HG02678 (cell line): ENCODE results near the gene PARM1.

Experiments
- ATAC-seq: cut with Tn5 transposase; IDR thresholded peaks from one replicate; pipeline ENCODE4 v1.9.1; 2021; ENCODE audit warnings: mild to moderate bottlenecking, moderate library complexity; ENCODE audit not compliant: unreplicated experiment

Gene PARM1, protein sequence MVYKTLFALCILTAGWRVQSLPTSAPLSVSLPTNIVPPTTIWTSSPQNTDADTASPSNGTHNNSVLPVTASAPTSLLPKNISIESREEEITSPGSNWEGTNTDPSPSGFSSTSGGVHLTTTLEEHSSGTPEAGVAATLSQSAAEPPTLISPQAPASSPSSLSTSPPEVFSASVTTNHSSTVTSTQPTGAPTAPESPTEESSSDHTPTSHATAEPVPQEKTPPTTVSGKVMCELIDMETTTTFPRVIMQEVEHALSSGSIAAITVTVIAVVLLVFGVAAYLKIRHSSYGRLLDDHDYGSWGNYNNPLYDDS

DNA sequence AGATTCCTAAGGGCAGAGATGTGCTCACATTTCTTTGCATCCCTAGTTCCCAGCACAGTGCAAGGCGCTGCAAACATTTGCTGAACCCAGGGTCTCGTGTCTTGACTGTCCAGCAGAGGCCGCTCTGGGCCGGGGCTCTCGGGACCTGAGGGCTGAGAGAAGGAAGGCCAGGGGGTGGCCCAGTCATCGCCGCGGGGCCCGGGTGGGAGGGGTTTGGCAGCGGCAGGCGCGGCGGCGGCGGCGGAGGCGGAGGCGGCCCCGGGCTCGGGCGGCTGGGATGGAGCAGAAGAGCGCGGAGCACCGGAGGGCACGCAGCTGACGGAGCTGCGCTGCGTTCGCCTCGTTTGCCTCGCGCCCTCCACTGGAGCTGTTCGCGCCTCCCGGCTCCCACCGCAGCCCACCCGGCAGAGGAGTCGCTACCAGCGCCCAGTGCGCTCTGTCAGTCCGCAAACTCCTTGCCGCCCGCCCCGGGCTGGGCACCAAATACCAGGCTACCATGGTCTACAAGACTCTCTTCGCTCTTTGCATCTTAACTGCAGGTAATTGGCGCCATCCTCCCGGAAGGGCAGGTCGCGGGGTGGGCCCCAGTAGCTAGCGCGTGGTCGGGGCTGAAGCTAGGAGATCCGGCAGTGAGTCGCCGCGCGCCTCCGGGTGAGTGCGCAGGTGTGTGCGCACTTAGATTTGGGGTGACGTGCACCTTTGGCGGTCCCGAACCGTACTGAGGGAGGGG lies at the start of gene PARM1:
Gene PARM1 (plus strand): TSS at position 285 of the 730 bp plus-strand sequence. CDS start 212 bp downstream, at position 497.
- ATAC-seq: peak; percentile 78

DNA sequence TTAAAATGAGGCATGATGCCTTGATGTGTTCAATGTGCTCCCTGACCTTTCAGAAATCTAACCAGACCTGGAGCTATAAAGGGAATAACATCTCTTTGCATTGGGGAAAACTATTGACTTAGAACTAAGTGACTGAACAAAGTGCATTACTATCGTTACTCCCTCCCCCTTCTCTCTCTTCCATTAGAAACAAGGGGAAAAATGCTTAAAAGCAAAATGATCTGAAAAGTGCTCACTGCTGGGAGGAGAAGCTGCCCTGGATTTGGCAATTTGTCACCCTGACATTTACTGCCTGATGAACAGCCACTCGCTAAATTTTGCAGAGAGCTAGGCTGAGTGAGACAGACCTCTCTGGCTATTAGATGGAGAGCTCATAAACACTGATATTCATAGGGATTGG lies 48.6 kb upstream of the PARM1 start:
- ATAC-seq: no peak

DNA sequence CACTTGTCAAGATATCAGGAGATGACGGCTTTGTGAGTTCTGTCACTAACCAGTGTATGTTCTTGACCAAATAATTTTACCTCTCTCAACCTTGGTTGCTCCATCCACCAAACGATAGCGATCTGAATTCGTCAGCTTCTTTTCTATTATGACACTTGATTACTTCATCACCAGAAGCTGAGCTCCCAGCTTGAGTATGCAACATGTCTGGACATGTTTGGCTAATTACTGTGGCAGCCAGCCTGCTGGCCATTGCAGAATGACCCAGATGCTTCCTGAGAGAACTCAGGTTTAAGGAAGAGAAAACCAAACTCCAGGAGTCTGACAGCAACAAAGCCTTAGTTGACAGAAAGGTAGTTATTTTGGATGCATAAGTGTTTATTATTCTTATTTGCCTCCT lies 46.4 kb upstream of the PARM1 start:
- no peak for ATAC-seq

DNA sequence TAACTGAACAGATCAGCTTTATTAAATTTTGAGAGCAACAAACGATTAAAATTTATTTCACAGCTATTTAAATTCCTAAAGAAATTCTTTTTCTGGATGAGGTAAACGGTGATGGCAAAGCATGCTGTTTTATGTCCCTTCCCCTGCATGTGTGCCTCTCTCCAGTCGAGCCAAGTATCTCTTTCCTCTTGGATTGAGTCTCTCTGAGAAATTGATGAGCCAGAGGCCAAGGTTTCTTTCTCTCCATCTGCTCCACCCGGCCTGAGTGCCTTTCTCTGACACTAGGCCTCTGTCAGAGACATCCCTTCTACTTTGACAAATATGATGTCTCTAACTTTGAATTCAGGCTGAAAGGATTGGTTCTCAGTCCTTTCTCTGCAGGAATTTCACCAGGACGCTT lies 42.6 kb upstream of the PARM1 start:
- no peak for ATAC-seq

DNA sequence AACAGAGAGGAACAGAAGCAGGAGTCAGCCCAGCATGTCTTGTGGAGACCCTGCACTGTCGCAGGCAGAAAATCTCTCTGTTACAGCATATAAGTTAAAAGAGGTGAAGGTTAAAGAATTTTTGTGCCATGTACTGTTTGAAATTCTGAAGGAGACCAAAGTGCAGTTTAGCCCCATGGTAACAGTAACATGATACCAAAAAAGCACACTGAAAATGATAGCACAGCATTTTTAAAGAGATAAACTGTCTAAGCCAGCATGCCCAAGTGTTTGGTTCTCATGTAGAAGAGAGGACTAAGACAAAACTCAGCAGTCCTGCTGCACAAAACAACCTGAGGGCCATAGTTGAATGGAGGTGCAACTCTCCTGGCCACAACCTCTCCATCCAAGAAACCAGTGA lies 41.9 kb upstream of the PARM1 start:
- ATAC-seq: no peak

DNA sequence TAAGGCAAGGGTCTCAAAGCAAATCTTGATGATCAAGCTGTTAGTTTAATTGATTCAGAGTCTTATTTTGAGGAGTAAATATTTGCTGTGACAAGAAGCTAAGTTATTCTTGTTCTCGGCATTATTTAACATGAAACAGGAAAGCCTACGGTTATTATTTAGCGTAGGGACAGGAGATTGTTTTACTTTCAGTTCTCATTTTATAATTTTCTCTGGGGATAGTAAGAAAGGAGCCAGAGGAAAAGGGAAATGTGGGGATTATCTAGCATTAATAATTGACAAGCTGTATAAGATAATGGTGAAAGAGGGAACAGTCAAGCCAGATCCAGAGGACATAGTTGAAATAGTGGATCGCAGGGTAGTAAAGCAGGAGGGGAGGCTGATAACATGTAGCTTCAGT lies 39.7 kb upstream of the PARM1 start:
- no peak for ATAC-seq

DNA sequence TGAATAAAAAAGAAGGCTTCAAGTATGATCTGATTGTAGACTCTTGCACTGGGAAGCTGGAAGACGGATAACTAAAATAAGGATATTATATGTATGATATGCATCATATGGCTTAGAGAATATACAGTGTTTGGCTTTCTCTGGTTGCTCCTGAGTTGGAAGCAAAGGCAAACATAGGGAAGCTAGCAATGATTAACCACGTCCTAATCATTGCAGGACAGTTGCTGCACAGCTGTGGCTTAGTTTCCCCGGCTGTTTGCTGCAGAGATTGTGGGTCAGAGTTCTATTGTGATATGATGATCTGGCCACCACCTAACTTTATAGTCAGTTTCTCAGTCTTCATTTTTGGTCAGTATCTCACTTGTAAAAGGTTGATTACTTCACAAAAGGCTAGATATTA lies 36.3 kb upstream of the PARM1 start:
- no peak for ATAC-seq

DNA sequence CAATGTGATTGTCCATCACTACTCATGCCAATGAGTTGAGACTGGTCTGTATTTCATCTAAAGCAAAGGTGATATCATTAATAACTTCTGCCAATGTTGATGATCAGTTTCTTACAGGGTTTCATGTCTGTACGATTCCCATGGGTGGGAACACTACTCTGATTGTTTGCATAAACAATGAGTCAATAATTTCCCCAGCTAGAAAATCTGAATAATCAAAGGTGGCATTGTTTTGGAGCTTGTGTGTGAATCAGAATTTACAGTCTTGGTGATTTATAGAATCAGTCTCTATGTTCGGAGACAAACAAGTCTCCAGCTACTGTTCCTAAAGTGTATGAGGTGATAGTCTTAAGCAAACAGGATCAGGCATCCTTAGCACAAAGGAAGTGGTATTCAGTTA lies 35.5 kb upstream of the PARM1 start:
- ATAC-seq: no peak

DNA sequence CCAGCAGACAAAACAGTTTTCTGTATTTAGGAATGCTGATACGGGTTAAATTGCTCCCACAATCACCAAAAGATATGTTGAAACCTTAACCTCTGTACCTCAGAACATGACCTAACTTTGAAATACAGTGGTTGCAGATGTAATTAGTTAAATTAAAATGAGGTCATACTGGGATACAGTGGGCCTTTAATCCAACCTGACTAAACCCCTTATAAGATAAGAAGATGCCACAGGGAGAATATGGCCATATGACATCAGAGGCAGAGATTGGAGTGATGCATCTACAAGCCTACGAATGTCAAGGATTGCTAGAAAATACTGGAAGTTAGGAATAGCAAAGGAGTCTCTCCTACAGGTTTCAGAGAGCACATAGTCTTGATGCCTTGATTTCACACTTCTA lies 32.1 kb upstream of the PARM1 start:
- no peak for ATAC-seq

DNA sequence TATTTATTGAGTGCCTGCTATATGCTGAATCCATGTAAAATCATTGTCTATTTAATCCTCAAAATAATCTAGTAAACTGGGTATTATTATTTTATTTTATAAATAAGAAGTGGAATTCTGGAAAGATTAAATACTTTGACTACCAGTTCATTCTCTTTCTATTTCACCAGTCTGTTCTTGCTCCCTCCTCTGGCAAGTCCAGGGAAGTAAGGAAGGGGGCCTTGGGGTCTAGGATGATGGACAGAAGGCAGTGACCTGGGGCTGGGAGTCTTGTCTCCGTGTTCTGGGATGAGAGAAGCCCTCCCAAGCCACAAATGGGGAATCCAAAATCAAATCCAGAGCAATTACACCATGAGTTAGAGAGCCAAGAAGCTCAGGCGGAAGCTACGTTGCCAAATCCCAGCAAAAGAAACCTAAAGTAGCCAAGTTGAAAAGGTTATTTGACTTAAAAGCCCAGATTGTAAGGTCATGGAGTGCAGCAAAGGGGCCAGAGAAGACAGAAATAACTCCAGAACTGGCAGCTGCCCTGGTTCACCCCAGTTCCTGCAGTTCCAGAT lies 28.3 kb upstream of the PARM1 start:
- ATAC-seq: no peak

DNA sequence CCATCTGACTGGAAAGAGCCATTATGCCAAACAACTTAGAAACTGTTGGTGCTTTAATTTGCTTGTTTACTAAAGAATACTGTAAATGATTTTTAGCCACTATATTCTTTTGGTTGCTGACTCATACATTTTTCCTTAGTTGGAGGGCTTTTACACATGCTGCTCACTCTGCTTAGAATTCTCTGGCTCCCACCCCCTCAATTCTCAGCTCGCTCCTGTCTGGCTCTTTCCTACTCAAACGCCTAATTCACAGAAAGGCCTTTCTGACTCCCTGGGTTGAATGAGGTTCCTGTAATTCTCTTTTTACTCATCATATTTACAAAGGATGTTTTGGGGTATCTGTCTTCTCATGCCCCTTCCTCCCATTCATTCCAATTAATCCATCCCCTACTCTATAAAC lies 26.1 kb upstream of the PARM1 start:
- no peak for ATAC-seq

DNA sequence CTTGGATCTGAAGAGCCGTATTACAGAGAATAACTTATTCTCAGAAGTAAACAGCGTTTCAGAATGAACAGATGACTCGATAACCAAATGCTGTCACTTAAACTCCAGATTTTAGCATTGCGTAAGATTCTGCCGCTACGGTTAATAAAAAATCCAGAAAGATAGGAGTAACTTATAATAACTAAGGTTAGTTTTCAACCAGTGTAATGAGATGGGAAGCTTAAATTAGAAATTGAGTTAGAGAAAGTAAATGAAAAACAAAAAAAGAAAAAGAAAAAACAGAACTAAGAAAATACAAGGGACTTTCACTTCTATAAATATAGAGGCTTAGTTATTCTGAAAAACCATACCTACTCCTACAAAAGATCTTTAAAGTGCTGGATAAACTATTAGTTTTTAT lies 13.1 kb upstream of the PARM1 start:
- peak; percentile 67 for ATAC-seq

DNA sequence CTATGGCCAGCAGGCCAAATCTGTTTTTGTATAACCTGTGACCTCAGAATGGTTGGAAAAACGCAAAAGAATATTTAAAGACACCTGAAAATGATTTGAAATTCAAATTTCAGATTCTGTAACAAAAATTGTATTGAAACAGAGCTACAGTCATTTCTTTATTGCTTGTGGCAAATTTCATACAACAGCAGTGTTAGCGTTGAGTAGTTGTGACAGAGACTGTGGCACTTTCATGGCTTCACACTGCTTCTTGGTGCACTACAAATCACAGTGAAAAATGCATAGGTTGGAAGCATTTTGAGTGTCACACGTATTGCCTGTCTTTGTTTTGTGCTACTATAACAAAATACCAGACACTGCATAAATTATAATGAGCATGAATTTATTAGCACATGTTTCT lies 12.2 kb upstream of the PARM1 start:
- ATAC-seq: peak; percentile 37

DNA sequence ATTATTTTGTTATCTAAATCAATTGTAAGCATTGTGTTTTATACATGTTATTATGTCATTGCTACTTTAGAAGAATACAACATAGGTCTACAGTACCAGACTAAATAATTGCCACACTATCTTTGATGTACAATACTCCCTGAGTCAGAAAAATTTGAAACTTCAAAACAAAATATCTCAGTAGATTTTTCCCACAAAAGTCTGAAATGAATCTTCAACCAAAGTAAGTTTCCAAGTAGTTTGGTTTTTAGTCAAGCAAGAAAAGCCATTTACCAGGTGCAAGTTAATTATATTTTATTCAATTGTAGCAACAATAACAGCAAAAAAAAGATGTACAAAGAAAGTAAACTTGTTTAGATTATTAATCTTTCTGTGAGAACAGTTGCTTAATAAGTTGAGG lies 11.4 kb upstream of the PARM1 start:
- no peak for ATAC-seq

DNA sequence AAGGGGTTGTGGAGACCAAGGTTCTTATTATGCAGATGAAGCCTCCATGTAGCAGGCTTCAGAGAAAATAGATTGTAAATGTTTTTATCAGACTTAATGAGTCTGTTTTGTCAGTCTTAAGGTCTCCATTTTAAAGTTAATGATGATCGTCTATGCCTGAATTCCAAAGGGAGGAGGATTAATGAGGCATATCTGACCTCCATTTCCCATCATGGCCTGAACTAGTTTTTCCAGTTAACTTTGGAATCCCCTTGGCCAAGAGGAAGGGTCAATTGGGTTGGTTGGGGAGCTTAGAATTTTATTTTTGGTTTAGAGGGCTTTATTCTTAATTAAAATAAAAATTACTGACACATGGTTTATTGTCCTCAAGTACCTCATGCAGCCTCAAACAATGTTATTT lies 6.9 kb upstream of the PARM1 start:
- ATAC-seq: no peak

DNA sequence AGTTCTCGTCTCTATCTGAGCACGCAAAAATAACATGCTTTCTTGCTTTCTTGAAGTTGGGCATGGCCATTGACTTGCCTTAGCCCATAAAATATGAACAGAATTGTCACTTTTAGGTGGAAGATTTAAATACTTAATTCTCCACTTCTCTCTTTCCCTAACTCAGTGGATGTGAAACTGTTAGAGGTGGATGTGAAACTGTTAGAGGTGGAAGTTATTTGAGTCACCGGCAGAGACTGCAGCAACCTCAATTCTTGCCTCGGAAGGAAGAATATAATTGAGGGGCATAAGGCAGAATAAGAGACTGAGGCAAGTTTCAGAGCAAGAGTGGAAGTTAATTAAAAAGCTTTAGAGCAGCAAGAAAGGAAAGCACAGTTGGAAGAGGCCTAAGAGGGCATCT lies 2.8 kb upstream of the PARM1 start:
- ATAC-seq: peak; percentile 47

DNA sequence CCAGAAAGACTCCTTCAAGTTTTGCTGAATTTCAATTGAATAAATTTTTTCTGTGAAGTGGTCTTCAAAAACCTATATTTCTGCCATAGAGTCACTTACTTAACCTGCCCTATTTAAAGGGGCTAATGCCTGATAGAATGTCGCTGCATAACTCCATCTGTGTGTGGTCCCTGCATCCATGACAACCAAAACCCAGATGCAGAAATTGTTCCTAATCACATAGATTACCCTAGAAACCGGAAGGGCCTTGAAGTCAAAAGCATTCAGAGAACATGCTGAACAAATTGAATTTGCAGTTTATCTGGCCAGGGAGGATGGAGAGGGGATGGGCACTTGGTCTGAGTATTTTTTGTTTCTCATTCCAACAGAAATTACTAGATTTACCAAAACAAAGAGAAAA lies 1.5 kb upstream of the PARM1 start:
- no peak for ATAC-seq

DNA sequence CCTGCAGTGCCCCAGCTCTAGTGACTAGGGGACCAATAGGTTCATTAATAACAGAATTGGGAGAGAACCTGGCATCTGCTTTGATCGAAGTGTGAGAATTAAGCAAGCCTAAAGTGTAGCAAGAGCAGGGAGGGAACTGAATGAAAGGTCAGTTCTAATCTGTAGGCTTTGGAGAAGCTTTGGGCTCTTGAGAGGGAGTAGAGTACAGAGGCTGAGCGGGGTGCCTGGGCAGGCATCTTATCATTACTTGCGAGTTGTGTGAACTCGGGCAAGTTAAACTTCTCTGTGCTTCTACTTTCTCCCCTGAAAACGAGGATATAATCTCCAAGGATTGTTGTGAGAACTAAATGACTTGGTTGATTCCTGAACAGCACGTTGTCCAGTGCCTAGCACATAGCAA lies 906 bp upstream of the PARM1 start:
- no peak for ATAC-seq

DNA sequence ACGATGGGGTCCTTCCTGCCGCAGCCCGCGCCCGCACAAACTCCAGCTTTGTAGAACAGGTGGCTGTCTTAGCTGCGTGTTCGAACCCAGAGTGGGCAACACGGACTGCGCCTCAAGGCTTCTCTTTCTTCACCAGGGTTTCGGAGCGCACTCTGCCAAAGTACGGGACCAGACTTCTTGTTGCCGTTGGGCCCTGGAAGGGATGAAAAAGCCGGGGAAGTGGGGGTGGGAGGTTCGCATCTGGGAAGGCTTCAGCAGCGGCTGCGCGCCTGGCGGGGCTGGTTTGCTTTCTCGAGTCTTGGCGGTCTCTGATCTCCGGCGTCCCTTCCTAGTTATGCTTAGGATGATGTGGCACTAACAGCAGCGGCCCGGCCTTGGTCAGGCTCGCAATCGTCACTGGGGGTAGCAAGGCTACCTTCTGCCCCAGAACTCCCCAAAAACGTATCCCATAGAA lies 673 bp downstream of the PARM1 start:
- ATAC-seq: no peak

DNA sequence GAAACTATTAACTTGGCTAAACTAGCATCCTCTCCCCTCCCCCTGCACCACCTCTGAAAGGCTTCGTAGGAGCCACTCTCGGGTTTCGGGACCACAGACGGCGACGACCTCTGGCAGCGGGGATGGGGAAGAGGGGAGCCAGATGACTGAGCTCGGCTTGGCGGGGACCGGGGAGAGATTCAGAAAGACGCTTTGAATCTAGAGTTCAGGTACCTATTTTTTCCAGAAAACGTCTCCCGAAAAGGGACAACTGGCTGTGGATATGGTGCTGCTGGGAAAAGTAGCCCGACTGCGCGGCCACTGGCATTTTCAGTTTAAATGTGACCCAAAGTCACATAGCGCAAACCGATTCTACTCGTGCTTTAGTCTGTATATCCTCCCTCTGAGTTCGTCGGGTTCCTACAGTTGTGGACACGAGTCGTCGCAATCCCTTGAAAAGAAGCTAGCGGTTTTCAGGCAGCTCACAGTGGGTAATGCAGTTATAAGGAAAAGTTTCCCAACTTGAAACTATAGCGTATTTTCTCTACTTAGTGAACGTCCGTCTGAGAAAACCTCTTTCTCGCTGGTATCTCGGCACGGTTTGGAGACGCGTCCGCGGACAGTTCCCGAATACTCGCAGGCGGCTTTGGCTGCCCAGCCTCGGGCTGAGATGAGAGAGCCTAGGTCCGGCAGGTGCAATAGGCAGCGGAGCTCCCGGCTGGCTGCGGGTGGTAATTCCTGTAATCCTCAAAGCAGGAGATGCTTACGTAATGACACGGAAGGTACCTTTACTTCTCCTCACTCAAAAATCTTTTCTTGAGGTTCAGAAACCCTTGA lies 1.3 kb downstream of the PARM1 start:
- no peak for ATAC-seq

DNA sequence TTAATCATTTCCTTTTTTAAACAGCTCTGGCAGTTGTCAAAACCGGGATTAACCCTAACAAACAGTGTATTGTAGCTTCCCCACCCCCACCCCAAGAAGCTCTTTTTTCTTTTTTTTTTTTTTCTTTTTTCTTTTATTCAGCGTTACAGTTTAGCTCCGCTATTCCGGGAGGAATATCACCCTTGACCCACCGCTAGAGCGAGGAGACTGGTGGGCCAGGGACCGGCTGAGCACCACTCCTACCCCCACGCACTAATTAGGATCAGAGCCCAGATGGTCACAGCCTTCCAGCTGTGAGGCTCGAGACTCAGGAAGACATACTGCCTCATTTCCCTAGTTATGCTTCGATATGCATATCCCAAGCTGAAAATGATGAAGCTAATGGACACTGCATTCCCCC lies 2.0 kb downstream of the PARM1 start:
- no peak for ATAC-seq
